Measurements from ENCODE around the gene CEP192.

DNA sequence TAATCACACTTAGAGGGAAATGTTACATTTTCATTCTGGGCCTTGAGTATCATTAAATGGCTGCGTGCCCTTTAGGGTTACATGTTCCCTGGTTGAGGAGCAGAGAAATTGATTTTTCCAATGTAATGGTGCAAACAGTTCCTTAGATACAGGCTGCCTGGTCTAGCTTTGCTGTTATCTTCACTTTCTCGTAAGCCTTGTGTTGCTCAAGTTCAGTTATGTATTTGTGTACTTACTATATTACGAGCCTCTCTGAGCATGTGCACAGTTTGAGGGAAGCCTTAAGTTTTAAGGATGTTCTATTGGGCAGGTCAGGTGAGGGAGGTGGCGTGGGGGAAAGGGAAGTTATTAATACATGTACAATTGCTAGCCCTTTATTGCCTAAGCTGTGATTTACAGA is 23.7 kb downstream of the CEP192 start:
- no peak for TF ChIP-seq YY1 (tag by site-specific recombination; IDR thresholded peaks at IDR 0.05)
- TF ChIP-seq, protein P1, sequence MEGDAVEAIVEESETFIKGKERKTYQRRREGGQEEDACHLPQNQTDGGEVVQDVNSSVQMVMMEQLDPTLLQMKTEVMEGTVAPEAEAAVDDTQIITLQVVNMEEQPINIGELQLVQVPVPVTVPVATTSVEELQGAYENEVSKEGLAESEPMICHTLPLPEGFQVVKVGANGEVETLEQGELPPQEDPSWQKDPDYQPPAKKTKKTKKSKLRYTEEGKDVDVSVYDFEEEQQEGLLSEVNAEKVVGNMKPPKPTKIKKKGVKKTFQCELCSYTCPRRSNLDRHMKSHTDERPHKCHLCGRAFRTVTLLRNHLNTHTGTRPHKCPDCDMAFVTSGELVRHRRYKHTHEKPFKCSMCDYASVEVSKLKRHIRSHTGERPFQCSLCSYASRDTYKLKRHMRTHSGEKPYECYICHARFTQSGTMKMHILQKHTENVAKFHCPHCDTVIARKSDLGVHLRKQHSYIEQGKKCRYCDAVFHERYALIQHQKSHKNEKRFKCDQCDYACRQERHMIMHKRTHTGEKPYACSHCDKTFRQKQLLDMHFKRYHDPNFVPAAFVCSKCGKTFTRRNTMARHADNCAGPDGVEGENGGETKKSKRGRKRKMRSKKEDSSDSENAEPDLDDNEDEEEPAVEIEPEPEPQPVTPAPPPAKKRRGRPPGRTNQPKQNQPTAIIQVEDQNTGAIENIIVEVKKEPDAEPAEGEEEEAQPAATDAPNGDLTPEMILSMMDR (tag by site-specific recombination; IDR thresholded peaks at IDR 0.05): no peak
- no peak for TF ChIP-seq ZNF175 (tag by site-specific recombination; IDR thresholded peaks at IDR 0.05)
- TF ChIP-seq, protein P2, sequence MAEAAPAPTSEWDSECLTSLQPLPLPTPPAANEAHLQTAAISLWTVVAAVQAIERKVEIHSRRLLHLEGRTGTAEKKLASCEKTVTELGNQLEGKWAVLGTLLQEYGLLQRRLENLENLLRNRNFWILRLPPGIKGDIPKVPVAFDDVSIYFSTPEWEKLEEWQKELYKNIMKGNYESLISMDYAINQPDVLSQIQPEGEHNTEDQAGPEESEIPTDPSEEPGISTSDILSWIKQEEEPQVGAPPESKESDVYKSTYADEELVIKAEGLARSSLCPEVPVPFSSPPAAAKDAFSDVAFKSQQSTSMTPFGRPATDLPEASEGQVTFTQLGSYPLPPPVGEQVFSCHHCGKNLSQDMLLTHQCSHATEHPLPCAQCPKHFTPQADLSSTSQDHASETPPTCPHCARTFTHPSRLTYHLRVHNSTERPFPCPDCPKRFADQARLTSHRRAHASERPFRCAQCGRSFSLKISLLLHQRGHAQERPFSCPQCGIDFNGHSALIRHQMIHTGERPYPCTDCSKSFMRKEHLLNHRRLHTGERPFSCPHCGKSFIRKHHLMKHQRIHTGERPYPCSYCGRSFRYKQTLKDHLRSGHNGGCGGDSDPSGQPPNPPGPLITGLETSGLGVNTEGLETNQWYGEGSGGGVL (tag by site-specific recombination; IDR thresholded peaks at IDR 0.05): no peak
- TF ChIP-seq, protein P3, sequence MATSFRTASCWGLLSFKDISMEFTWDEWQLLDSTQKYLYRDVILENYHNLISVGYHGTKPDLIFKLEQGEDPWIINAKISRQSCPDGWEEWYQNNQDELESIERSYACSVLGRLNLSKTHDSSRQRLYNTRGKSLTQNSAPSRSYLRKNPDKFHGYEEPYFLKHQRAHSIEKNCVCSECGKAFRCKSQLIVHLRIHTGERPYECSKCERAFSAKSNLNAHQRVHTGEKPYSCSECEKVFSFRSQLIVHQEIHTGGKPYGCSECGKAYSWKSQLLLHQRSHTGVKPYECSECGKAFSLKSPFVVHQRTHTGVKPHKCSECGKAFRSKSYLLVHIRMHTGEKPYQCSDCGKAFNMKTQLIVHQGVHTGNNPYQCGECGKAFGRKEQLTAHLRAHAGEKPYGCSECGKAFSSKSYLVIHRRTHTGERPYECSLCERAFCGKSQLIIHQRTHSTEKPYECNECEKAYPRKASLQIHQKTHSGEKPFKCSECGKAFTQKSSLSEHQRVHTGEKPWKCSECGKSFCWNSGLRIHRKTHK (tag by site-specific recombination; IDR thresholded peaks at IDR 0.05): no peak
- no peak for TF ChIP-seq HOXD13 (CRISPR knock-in tag; IDR thresholded peaks at IDR 0.05; ENCODE audit: borderline replicate concordance)
- TF ChIP-seq SP2 (tag by site-specific recombination; IDR thresholded peaks at IDR 0.05): no peak
- no peak for TF ChIP-seq ZNF830 (tag by site-specific recombination; IDR thresholded peaks at IDR 0.05; ENCODE audit: low read depth)
- no peak for TF ChIP-seq ZNF768 (tag by site-specific recombination; IDR thresholded peaks at IDR 0.05)
- no peak for TF ChIP-seq ZEB2 (tag by site-specific recombination; IDR thresholded peaks at IDR 0.05)
- TF ChIP-seq, protein P4, sequence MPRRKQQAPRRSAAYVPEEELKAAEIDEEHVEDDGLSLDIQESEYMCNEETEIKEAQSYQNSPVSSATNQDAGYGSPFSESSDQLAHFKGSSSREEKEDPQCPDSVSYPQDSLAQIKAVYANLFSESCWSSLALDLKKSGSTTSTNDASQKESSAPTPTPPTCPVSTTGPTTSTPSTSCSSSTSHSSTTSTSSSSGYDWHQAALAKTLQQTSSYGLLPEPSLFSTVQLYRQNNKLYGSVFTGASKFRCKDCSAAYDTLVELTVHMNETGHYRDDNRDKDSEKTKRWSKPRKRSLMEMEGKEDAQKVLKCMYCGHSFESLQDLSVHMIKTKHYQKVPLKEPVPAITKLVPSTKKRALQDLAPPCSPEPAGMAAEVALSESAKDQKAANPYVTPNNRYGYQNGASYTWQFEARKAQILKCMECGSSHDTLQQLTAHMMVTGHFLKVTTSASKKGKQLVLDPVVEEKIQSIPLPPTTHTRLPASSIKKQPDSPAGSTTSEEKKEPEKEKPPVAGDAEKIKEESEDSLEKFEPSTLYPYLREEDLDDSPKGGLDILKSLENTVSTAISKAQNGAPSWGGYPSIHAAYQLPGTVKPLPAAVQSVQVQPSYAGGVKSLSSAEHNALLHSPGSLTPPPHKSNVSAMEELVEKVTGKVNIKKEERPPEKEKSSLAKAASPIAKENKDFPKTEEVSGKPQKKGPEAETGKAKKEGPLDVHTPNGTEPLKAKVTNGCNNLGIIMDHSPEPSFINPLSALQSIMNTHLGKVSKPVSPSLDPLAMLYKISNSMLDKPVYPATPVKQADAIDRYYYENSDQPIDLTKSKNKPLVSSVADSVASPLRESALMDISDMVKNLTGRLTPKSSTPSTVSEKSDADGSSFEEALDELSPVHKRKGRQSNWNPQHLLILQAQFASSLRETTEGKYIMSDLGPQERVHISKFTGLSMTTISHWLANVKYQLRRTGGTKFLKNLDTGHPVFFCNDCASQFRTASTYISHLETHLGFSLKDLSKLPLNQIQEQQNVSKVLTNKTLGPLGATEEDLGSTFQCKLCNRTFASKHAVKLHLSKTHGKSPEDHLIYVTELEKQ (tag by site-specific recombination; IDR thresholded peaks at IDR 0.05; ENCODE audit: borderline replicate concordance): no peak
- TF ChIP-seq ZNF24 (tag by site-specific recombination; IDR thresholded peaks at IDR 0.05): no peak
